HG03439 (cell line): ENCODE results near the gene TGFBR2.

Experiments
- ATAC-seq: cut with Tn5 transposase; IDR thresholded peaks from one replicate; pipeline ENCODE4 v1.9.1; 2021; ENCODE audit warnings: mild to moderate bottlenecking, moderate library complexity; ENCODE audit not compliant: unreplicated experiment

TGFBR2 gene

GRCh38 chr3:30600572-30600971 is 5.8 kb upstream of the TGFBR2 start:
- ATAC-seq = no peak

DNA sequence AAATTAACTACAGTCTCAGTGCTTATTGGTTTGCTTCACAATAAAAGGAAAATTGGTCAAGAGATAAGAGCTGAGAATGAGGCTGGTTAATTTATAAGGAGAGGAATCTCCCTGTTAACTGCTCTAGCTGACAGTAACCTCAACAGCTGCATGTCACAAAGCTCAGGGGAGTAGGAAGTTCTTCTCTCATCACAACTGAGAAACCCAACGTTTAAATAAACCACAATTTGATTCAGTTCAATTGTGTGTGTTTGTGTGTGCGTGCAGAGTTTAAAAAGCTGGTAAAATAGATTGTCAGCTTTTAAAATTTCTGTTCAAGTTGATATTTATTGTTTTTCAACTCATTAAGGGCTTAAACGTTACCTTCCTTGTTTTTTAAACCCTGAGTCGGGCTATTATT is 3.5 kb upstream of the TGFBR2 start:
- ATAC-seq = no peak

- ATAC-seq = no peak
Measured at GRCh38 chr3:30604093-30604492, 2.3 kb upstream of the TGFBR2 start.

- no peak for ATAC-seq
Measured at GRCh38 chr3:30604558-30604957, 1.8 kb upstream of the TGFBR2 start.

DNA sequence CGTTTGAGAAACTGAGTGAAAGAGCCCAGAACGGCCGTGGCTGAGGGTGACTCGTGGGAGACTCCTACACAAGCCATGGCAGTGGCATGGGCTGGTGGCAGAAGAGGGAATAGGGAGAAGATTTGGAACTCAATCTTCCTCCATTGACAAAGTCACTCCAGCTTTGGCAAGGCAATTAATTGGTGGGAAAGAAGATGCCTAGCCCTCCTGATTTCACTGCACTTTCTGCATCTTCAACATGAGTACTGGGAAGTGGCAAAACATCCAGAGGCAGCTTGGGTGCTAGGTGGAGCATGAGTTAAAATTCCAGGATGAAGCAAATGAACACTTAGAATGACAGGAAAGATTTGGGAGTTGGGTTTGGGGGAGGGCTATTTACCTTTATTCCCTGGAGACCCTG is 1.4 kb upstream of the TGFBR2 start:
- ATAC-seq = no peak

- ATAC-seq = no peak
Measured at GRCh38 chr3:30605706-30606300, 598 bp upstream of the TGFBR2 start.

- ATAC-seq = peak; percentile 59
Measured at GRCh38 chr3:30607032-30607833, 832 bp downstream of the TGFBR2 start.

DNA sequence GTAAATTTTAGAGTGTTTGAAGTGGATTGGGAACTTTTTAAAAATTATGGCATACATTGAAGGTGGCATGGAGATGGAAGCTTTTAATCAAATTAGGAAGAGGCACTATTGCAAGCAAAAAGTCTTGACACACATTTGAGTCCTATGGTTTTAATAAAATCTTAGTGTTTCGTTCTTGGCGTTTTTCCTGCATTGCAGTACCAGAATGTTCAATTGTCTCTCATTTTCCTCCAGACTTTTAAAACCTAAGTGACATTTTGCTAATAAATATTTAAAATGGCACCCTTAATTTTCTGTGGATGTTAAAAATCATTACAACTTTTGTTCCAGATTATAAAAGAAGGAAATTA is 2.2 kb downstream of the TGFBR2 start:
- no peak for ATAC-seq

DNA sequence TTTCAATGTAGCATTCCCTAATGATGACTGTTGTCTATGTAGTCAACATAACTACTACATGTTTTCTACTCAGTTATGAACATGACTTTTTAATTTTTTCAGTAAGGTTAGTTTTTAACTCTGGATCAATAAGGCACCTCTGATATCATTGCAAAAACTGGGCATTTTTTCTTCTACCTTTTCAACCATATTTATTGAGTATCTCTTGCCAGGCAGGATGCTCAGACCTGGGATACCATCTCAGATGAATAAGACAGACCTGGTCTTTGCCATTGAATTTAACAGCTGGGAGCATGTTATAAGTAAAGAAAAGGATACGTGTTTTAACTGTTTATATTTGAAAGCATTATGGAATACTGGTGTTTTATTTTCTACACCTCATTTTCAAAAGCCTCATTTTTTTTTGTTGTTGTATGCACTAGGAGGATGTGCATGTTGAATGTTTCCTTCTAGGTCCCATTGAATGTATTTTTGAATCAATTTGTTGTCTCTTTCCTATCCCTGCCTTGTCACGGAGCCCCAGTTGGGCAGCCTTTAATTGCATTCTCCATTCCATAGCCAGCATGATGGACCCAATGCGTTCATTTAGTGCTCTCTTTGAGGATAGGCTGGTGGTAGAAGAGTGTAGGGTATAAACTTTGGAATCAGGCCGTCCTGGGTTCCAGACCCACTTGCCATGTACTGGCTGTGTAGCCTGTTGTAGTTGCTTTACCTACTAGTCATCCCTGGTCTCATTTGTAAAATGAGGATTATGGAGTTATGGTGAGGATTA is 3.7 kb downstream of the TGFBR2 start:
- ATAC-seq = no peak

- ATAC-seq = no peak
Measured at GRCh38 chr3:30610702-30611368, 4.4 kb downstream of the TGFBR2 start.

GRCh38 chr3:30611613-30612436 is 5.4 kb downstream of the TGFBR2 start:
- ATAC-seq = no peak

DNA sequence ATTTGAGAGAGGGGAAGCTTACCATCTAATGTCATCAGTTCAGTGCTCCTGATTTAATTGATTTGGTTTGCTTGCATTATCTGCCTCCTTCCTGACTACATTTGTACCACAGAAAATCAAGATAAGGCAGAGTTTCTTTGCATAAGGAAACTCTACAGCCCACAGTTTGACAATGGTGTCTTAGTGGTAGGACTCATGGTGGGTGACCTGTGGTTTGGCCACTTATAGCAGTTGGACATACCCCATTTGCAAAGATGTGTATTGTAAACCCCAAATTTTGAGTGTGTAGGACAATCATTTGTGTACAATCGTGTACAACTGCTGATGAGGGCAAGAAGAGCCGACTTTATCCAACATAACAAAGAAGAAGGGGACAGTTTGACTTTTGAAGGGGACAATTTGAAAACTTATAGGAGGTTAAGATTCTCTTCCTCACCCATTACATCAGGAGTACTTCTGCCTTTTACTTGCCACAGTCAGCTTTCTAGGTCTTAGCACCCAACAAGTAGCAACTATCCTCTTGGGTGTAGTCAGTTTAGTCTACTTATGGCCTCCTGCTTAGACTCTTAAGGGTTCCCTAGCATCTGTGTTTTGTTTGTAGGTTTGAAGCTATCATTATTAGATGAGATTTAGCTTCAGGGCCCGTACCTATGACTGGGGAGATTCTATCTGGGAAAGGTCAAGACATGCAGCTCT is 6.2 kb downstream of the TGFBR2 start:
- no peak for ATAC-seq

DNA sequence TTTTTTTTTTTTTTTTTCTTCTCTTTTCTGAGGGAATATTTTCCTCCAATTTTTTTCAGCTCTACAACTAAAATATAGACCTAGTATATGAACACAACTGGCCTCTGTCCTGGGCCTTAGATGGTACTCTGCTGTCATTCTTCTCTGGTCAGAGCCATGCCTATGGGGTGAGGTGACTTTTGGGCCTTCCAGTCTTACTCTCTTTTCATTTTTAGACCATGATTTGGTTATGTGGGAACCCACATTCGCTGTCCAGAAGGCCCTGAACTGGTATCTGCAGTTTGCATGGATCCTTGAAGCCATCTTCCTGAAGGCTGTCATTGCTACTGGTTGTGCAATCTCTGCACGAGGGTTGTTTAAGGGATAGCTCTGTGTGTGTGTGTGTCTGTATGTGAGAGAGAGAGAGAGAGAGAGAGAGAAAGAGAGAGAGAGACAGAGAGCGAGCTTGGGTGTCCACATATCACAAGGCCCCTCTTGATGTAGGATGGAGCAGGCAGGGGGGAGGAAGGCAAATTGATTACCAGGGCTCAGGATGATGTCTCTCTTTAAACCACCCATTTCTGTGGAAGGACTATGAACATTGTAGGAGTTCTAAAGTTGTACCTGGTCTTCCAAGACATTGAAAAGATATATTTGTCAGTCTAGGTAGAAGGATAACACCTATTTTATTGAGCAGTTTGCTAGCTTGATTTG is 6.9 kb downstream of the TGFBR2 start:
- no peak for ATAC-seq

DNA sequence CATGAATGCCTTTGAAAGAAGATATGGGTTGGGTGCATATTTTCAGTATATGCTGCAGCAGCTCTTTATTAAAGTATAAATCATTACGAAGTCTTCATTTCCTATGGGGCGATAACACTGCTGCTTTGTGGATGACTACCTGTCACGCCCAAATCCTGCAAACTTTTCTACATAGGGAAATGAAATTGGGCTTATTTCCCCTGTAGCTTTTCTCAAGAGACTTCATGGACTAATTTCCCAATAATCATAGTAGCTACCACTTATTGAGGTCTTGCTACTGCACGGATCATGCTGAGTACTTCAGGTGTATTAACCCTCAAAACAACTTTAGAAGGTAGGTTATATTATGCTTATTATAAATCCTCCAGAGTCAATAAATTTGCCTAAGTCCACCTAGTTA is 8.0 kb downstream of the TGFBR2 start:
- ATAC-seq = no peak

GRCh38 chr3:30614943-30615342 is 8.5 kb downstream of the TGFBR2 start:
- ATAC-seq = no peak

DNA sequence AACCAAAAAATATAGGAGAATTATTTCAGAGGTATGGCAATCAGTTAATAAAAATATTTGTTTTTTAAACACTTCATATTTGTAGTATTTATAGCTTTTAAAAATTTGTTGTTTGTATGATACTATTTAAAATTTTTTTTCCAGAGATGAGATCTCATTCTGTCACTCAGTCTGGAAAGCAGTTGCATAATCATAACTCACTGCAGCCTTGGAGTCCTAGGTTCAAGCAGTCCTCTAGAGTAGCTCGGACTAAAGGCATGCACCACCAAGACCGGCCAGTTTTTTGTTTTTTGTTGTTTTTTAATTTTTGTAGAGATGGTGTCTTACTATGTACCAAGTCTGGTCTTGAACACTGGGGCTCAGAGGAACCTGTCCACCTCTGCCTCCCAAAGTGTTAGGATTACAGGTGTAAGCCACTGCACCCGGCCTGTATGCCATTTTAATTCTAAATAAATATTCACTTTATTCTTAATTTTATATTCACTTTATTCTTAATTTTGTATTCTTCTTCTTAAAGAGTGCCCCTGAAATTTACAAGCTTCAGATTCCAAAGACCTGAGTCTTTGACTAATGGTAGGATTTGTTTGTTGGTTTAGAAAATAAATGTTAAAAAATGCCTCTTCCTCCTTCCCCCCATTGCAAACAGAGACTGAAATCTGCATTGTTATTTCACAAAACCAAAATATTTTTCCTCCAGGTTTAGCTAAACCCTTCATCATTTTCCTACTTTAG is 9.4 kb downstream of the TGFBR2 start:
- ATAC-seq = no peak

DNA sequence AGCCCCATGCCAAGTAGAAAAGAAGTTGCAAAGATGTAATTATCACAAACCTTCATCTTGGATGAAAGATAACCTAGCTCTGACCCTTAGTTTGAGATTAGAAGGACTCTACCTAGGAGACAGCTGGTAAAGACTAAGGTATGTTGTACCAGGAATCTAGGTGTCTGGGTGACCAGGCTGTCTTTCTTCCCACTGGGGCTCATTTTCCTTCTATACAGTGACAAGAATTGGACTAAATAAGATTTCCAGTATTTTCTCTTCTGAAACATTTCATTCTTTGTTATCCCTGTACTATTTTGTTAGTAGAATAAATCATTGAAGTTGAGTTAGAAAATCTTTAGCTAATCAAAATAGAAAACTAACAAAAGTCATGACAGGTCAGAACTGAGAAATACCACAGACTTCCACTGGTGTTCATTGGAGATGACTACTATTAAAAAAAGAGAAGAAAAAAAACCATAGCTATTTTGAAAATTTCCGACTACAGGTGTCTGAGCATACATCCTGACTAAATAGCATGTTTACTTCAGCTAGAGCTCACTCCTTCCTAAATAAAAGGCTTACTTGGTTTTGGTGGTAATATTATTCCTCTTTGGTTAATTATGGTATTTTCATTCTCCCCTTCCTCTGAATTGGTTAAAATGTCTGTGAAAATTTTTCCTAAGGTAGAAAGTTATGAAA is 10.1 kb downstream of the TGFBR2 start:
- ATAC-seq = no peak

DNA sequence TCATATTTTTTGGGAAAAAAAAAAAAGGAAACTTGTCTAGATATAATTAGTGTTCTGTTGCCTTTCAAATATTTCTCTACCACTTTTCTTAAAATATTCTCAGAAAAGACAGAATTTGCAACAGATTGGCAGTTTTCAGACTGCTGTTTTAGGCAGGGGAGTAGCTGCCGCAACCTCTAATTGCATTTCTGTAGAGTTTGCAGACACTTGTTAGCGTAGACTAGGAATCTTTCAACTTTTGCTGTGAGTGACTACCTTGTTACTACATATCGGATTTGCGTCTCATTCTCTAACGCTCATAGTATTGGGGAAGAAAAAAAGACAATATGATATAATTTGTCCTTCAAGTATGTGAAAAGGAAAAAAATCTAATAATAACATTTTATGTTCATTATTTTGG is 10.7 kb downstream of the TGFBR2 start:
- no peak for ATAC-seq
